Measurements from ENCODE around the gene SQSTM1.

The SQSTM1 gene

GRCh38 chr5:179774442-179774841 is 46.3 kb upstream of the SQSTM1 start:
- Histone ChIP-seq H3K4me2 (no peak overlapping the region), H3K27ac (no peak overlapping the region), H3K9ac (no peak overlapping the region), H3K4me3 (IDR thresholded peaks at IDR 0.05; ENCODE audit: insufficient read depth, low read depth, low read length) (no peak overlapping the region), H4K20me1 (ENCODE audit: insufficient read depth) (no peaks in the 10 kb centered on the region), H3K79me2 (ENCODE audit: insufficient read depth, low read depth) (no peaks in the 10 kb centered on the region), H3K27me3 (ENCODE audit: insufficient read depth, low read depth) (no peaks in the 10 kb centered on the region), H3K36me3 (ENCODE audit: insufficient read depth) (no peaks in the 10 kb centered on the region), H3K4me1 (ENCODE audit: low read depth, poor library complexity, severe bottlenecking) (no peaks in the 10 kb centered on the region), H2AFZ (ENCODE audit: low read depth) (no peak overlapping the region)
- no peak for TF ChIP-seq CTCF (conservative IDR thresholded peaks at IDR 0.05; ENCODE audit: low read depth, low read length)

GRCh38 chr5:179776411-179776938 is 44.2 kb upstream of the SQSTM1 start:
- no peaks in the 10 kb centered on the region for H4K20me1 ChIP-seq (ENCODE audit: insufficient read depth)
- H3K4me1 ChIP-seq (ENCODE audit: low read depth, poor library complexity, severe bottlenecking): no peaks in the 10 kb centered on the region
- H3K27me3 ChIP-seq (ENCODE audit: insufficient read depth, low read depth): no peaks in the 10 kb centered on the region
- no peak overlapping the region for H2AFZ ChIP-seq (ENCODE audit: low read depth)
- no peak for TF ChIP-seq CTCF (conservative IDR thresholded peaks at IDR 0.05; ENCODE audit: low read depth, low read length)
- H3K27ac ChIP-seq: no peak overlapping the region
- H3K36me3 ChIP-seq (ENCODE audit: insufficient read depth): no peaks in the 10 kb centered on the region
- no peak overlapping the region for H3K4me2 ChIP-seq
- H3K79me2 ChIP-seq (ENCODE audit: insufficient read depth, low read depth): no peaks in the 10 kb centered on the region
- no peak overlapping the region for H3K9ac ChIP-seq
- no peak overlapping the region for H3K4me3 ChIP-seq (IDR thresholded peaks at IDR 0.05; ENCODE audit: insufficient read depth, low read depth, low read length)

GRCh38 chr5:179777456-179777855 is 43.2 kb upstream of the SQSTM1 start:
- Histone ChIP-seq H3K4me1 (ENCODE audit: low read depth, poor library complexity, severe bottlenecking) (no peaks in the 10 kb centered on the region), H3K4me3 (IDR thresholded peaks at IDR 0.05; ENCODE audit: insufficient read depth, low read depth, low read length) (no peak overlapping the region), H3K27me3 (ENCODE audit: insufficient read depth, low read depth) (no peaks in the 10 kb centered on the region), H3K27ac (no peak overlapping the region), H3K79me2 (ENCODE audit: insufficient read depth, low read depth) (no peaks in the 10 kb centered on the region), H4K20me1 (ENCODE audit: insufficient read depth) (no peaks in the 10 kb centered on the region), H3K9ac (no peak overlapping the region), H2AFZ (ENCODE audit: low read depth) (no peak overlapping the region), H3K4me2 (no peak overlapping the region), H3K36me3 (ENCODE audit: insufficient read depth) (no peaks in the 10 kb centered on the region)
- no peak for TF ChIP-seq CTCF (conservative IDR thresholded peaks at IDR 0.05; ENCODE audit: low read depth, low read length)

GRCh38 chr5:179777909-179778308 is 42.8 kb upstream of the SQSTM1 start:
- Histone ChIP-seq H3K4me2 (no peak overlapping the region), H3K4me3 (IDR thresholded peaks at IDR 0.05; ENCODE audit: insufficient read depth, low read depth, low read length) (no peak overlapping the region), H3K36me3 (ENCODE audit: insufficient read depth) (no peaks in the 10 kb centered on the region), H3K4me1 (ENCODE audit: low read depth, poor library complexity, severe bottlenecking) (no peaks in the 10 kb centered on the region), H2AFZ (ENCODE audit: low read depth) (no peak overlapping the region), H3K9ac (no peak overlapping the region), H3K79me2 (ENCODE audit: insufficient read depth, low read depth) (no peaks in the 10 kb centered on the region), H3K27me3 (ENCODE audit: insufficient read depth, low read depth) (no peaks in the 10 kb centered on the region), H4K20me1 (ENCODE audit: insufficient read depth) (no peaks in the 10 kb centered on the region), H3K27ac (no peak overlapping the region)
- TF ChIP-seq CTCF (conservative IDR thresholded peaks at IDR 0.05; ENCODE audit: low read depth, low read length): no peak

Measured in KMS-11 (cell line).